GM19238 (cell line): ENCODE results near the gene STMN3.
"Not testable (repeated sequence)": the region's sequence is repeated elsewhere in the genome, so short reads cannot be mapped to it uniquely, and the experiment has no call there.

ENCODE experiments used
- DNase-seq: peaks from one replicate; pipeline ENCODE4 v3.0.0; 2011; ENCODE audit warnings: low spot score; ENCODE audit not compliant: insufficient read length

STMN3 gene

DNA sequence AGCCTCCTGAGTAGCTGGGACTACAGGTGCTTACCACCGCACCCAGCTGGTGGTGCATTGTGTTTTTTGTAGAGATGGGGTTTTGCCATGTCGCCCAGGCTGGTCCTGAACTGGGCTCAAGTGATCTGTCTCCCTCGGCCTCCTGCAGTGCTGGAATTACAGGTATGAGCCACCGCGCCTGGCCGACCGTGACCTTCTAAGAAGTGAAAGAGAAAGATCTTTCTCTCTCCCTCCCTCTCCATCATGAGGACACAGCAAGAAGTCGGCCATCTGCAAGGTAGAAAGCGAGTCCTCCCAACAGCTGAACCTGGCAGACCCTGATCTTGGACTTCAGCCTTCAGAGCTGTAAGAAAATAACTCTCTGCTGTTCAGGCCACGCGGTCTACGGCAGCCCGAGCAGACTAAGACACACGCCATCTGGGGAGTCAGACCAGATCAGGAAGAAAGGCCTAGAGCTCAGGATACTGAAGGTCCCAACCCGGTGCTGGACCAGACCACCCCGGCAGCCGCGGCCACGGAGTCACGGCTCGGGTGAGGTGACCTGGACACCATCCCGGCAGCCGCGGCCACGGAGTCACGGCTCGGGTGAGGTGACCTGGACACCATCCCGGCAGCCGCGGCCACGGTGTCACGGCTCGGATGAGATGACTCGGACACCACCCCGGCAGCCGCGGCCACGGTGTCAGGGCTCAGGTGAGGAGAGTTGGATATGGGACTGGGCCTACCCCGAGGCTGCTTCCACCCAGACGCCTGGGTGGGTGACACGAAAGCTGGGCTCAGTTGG is 35.9 kb downstream of the STMN3 start:
- DNase-seq = no peak

DNA sequence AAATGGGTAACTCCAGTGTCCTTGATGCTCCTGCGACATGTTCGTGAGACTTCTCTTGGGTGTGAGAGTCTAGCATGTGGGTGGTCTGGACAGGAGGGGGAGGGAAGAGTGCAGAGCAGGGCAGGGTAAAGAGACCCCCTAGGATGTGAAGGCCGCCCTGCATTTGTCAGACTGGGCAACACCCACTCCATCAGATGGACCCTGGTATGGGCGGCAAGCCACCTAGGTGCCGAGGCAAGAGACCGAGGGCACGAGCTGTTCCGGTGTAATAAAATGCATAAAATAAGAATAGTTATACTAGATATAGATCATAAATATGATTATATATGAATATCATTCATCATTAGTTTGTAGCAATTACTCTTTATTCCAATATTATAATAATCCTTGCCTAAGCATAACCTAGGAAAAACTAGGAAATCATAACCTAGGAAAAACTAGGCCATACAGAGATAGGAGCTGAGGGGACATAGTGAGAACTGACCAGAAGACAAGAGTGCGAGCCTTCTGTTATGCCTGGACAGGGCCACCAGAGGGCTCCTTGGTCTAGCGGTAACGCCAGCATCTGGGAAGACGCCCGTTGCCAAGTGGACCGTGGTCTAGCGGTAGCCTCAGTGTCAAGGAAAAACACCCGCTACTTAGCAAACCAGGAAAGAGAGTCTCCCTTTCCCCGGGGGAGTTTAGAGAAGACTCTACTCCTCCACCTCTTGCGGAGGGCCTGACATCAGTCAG is 39.2 kb downstream of the STMN3 start:
- DNase-seq = not testable (repeated sequence)

DNA sequence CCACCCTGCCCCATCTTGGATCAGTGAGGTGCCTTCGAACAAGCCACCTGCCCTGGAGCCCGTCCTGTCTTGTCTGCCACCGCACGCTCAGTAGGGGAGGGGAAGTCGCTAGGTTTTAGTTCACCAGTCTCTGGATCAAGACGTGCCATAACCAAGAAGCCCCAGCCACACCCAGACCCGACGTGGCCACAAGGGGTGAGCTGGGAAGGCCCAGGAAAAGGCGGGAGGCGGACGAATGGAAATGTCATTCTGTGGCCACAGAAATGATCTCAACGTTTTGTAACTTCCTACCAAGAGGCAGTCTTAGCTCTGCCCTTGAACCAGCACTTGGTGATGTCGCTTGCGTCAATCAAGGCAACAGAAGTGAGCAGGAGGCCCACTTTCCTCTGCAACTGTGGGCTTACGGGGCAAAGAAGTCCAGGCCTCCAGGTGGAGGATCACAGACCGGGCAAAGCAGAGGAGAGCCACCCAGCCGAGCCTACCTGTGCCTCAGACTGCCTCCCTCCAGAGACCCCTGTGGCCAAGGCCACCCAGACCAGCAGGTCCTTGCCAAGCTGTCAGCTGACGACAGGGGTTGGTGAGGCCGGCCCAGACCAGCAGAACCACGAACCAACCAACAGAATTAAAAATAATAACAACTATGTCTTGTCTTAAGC is 40.8 kb downstream of the STMN3 start:
- no peak for DNase-seq

DNA sequence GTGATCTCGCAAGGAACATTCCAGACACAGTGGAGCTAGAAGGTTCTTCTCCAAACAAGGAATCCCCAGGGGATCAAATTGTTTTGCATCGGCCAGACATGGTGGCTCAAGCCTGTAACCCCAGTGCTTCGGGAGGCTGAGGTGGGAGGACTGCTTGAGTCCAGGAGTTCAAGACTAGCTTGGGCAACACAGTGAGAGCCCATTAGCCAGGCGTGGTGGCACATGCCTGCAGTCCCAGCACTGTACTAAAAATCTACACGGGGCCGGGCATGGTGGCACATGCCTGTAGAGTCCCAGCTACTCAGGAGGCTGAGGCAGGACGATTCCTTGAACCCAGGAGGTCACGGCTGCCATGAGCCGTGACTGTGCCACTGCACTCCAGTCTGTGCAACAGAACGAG is 41.6 kb downstream of the STMN3 start:
- DNase-seq = no peak

DNA sequence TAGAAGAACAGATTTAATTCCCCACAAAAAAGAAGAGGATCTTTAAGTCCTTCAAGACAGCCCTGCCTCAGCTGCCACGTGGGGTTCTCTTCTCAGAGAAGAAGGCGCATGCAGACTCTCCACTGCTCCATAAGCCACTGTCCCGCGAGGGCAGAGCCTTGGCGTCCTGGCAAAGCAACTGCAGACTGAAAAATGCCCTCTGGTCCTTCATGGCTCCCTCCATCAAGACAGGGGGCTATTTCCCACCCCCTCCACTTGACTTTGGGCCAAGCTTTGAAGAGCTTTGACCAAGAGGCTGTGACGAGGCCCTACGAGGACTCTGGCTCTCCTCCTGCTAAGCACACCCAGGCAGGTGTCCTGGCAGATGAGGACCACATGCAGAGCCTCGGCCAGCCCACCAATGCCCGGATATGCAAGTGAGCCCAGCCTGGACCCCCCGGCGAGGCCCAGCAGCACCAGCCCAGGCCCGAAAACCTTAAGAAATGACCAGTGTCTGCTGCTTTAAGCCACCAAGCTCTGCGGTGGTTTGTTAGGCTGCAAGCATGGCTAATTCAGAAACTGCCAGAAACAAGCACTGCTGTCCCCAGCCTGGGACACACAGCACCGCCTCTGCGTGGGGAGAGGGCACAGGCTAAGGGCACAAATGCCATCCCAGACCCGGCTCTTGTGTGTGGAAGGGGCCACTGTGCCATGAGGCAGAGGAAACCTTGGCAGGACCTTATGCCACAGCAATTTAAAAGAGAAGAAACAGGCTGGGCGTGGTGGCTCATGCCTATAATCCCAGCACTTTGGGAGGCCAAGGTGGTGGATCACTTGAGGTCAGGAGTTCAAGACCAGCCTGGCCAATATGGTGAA is 42.4 kb downstream of the STMN3 start:
- no peak for DNase-seq

DNA sequence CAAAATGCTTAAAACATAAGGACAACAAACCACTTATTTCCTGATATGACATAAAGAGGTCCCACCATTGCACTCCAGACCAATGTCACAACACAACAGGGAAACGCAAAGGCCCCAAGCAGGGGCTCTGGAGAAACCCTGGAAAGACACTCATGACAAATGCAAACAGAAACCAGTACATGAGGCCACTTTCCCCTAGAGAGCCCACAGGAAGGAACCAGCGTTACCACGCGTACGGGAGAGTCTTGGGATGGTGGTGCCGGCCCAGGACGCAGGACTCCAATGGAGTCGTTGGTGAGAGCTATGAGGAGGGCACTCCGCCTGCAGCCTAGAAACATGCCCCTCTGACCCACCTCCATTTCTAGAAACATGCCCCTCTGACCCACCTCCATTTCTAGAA is 46.5 kb downstream of the STMN3 start:
- no peak for DNase-seq

DNA sequence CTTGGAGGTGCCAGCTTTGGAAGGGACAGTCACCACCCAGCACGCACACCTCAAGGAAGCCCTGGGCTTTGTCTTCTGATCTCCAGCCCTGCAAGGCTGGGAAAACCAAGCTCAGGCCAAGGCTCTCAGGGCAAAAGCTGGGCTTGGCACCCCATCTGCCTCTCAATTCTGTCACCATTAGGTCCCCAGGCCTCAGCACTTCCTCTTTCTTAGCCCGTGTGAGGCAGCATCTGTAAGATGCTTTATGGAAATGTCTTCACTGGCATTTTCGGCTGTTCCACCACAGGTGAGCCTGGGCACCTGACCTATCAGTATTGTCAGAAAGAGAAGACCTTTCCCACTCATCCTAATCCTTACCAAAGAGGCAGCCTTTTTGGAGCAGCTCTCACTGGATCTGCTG is 50.9 kb downstream of the STMN3 start:
- no peak for DNase-seq

DNA sequence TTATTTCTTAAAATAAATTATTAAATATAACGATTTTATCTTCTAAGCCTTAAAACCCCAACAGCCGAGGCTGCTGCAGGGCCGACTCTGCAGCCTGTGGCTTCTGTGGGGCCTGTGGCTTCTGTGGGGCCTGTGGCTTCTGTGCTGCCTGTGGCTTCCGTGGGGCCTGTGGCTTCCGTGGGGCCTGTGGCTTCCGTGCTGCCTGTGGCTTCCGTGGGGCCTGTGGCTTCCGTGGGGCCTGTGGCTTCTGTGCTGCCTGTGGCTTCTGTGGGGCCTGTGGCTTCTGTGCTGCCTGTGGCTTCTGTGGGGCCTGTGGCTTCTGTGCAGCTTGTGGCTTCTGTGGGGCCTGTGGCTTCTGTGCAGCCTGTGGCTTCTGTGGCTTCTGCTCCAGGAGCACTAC is 51.5 kb downstream of the STMN3 start:
- DNase-seq = not testable (repeated sequence)

DNA sequence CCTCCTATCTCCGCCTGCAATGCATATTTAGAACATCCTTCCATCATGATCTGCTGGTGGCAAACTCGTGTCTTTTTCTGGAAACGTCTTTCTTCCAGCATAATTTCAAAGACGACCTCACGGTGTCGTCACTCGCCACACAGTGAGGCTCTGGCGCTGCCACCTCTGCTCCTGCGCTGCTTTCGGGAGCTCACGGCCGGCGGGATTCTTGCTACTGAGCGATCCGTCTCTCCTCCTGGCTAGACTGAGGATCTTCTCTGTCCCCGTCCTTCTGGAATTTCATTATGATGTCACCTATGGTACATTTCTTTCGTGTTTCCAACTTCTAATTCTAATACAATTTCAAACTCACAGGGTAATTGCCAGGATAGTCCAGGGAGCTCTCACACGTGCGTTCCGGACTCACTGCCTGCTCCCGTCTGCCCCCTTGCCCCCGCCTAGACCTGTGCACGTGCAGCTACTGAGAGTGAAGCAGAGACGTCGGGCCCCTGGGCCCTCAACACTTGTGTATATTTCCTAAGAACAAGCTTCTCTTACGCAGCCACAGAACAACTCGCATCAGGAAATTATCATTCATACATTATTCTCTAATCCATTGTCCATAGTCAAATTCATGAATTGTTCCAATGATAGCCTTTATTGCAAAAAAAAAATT is 53.7 kb downstream of the STMN3 start:
- no peak for DNase-seq

DNA sequence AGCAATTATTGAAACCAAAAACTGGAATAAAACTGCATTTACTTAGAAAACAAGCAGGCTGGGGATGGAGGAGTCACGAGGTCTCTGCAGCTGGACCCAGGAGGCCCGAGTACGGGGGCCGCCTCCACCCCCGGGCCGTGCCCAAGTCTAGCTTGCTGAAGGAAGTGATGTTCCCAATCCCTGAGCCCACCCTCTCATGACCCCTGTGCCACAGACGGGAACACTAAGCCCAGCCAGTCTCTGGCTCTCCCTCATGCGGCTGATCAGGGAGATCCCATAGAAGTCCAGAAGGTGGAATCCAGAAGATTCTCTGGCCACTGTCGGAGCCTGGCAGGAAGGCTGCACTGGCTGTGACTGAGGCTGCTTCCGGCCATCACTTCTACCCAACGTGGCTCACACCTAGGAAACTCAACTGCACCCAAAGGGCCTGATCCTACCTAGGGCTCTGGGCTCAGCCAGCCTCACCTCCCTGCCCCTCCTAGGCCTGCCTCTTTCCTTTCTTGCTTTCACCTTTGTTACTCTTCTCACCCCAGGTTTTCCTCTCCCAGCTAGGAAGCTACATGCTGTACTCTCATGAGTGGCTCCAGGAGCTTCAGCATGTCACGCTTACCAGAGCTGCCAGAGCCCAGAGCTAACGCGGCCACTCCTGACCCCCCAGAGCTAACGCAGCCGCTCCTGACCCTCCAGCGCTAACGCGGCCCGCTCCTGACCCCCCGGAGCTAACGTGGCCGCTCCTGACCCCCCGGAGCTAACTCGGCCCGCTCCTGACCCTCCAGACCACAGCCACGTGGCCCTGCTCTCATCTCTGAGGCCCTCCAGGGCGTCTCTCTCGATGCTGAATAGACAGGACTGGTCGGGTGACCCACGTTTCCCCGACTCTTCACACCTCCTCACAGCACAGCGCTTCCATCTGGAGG is 54.5 kb downstream of the STMN3 start:
- DNase-seq = no peak

DNA sequence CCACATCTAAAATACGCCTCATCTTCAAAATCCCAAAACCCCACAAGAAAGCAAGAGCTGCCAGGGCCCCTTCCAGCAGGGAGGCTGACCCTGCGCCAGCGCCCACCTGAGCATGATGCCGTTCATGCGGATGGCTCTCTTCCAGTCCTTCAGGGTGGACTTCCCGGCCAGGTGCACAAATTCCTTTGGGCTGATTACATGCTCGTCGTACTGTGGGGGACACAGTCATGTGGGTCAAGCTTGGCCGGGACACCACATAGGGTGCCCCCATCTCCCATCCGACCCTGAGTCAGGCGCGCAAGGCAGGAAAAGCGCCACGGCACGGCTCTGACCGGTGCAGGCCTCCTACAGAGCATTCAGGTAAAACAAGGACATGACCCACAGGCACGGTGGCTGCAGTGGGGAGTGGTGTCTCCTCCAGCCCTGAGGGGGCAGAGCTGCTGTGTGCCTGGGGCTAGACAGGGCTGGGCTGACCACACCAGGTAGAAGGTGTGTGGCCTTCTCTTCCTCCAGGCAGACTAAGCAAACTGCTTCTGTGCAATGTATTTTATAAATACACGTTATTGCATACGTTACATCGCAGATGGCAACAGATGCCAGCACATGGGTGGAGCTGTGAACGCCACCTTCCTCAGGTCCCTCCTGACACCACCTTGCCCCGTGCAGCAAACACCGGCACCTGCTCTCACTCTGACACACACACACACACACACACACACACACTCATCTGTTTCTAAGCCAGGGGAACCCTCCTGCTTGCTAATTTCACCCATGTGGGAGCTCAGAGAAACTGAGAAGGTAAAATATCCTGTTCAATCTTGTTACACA is 55.4 kb downstream of the STMN3 start:
- no peak for DNase-seq

DNA sequence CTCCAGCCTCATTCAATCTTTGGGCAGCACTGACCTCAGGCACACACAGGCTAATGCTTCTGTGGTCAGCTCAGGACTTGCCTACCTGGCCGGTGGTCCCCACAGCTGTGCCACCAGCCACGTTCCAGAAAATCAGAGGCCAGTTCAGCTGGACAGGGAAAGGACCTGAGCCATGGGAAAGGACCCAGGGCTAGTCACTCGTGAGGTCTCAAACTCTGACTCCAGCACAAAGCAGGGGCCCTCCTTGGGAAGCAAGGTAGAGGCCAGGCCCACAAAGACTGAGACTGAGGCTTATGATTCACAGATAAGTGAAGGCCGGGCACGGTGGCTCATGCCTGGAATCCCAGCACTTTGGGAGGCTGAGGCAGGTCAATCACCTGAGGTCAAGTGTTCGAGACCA is 56.8 kb downstream of the STMN3 start:
- DNase-seq = no peak

DNA sequence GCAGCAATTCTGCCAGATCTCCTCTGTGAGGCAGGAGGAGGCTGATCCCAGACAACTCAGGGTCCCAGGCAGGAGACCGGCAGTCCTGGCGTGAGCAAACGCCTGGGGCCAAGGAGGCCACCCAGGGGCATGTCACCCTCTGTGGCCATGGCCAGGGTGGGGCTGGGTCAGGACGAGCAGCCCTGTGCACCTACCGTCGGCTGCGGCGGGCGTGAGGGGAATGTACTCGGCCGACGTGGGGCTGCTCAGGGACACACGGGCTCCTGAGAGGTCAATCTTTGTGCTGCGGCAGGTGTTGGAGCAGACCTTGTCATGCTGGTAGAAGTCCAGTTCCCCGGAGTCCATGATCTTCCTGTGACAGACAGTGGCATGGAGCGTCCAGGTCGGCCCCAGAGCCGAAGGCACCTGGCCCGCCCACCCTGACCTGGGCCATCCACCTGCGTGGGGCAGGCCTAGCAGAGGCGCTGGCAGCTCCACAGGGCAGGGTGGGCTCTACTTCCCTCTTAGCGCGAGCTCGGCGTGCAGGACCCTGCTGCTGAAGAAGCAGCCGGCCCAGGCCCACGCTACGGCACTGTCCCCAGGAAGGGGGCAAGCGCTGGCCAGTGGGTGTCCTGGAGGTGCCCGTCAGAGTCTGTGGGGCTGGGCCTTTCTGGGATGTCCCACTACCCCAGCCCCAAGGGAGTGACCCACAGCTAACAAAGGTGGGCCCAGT is 57.7 kb downstream of the STMN3 start:
- no peak for DNase-seq

DNA sequence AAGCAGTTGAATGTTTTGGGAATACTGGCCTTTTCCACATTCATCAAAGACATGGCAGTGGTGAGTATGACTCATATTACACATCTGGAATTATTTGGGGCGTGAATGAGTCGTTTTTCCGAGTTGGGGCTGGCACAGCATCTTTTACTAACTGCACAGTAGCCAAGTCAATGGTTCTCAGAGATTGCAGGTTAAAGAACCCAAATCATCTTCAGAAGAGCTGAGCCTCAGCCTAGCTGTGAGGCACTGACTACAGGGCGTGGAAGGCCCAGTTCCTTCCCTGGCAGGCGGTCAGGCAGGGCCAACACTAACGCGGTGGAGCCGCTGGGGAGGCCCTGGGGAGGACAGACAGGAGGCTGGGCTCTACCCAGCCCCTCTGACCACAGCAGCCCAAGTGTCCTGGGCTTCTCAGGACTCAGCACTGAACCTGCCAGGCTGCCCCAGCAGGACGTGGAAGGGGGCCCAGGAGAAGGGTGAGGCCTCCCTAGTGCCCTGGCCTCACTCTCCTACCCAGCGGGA is 59.1 kb downstream of the STMN3 start:
- DNase-seq = no peak

DNA sequence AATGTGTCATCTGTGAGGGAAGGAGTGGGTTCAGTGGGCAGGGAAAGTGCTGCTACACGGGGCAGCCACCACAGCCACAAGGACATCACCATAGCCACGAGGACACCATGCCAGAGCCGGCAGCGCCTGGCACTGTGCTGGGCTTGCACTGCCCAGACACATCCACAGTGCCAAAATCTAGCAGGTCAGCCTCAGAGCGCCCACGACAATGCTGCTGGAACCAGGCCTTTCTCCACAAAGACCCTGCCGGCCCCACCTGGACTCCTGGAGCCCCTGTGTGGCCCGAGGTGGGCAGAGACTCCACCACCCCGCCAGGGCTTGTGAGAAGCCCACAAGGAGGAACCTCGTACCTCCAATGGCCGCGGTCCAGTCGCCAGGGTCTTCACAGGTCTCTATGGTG is 60.6 kb downstream of the STMN3 start:
- DNase-seq = no peak

DNA sequence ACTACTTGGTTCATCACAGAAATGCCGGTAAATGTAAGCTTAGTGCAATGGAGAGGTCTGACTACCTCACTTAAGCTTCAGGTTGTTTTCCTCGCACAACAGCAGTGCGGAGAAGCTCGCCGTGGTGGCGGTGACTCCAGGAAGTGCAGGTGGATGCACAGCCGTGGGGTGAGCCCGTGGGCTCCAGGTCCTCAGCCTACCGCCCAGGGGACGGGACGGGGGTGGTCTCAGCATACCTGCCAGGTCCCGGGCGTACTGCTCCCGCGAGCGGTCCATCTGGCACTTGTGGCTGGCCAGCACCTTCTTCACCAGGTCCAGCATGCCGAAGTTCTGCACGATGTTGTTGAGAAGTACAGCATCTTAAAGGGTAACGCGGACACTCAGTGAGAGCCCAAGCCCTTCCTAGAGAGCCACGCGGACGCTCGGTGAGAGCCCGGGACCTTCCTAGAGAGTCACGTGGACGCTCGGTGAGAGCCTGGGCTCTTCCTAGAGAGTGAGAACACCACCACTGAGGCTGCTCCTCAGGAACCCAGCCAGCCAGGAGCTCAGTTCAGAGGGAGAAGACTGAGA is 61.4 kb downstream of the STMN3 start:
- no peak for DNase-seq

DNA sequence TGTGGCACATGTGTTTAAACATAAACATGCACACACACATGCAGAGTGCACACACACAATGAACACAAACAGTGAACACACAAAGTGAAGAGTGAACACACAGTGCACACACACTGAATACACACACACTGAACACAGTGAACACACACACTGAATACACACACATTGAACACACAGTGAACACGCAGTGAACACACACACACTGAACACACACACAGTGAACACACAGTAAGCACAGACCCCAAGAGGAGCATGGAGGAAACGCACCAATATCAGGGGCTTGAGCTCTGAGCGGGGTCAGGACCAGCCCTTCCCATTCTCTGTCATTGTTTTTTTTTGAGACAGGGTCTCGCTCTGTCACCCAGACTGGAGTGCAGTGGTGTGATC is 62.1 kb downstream of the STMN3 start:
- no peak for DNase-seq
